IPS-18c (cell line): ENCODE results near the gene PLK5.
"Not testable (repeated sequence)": the region's sequence is repeated elsewhere in the genome, so short reads cannot be mapped to it uniquely, and the experiment has no call there.

ENCODE experiments used
- H3K4me3 ChIP-seq: 2 replicates; pipeline ENCODE4 v1.7.0; 2013; ENCODE audit warnings: low read depth, mild to moderate bottlenecking, low read length, moderate library complexity; ENCODE audit not compliant: insufficient read depth
- H3K9me3 ChIP-seq: one replicate; pipeline ENCODE4 v1.6.1; 2013; ENCODE audit warnings: mild to moderate bottlenecking, low read length, moderate library complexity; ENCODE audit not compliant: control insufficient read depth, insufficient read depth

The PLK5 gene, protein sequence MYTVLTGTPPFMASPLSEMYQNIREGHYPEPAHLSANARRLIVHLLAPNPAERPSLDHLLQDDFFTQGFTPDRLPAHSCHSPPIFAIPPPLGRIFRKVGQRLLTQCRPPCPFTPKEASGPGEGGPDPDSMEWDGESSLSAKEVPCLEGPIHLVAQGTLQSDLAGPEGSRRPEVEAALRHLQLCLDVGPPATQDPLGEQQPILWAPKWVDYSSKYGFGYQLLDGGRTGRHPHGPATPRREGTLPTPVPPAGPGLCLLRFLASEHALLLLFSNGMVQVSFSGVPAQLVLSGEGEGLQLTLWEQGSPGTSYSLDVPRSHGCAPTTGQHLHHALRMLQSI

DNA sequence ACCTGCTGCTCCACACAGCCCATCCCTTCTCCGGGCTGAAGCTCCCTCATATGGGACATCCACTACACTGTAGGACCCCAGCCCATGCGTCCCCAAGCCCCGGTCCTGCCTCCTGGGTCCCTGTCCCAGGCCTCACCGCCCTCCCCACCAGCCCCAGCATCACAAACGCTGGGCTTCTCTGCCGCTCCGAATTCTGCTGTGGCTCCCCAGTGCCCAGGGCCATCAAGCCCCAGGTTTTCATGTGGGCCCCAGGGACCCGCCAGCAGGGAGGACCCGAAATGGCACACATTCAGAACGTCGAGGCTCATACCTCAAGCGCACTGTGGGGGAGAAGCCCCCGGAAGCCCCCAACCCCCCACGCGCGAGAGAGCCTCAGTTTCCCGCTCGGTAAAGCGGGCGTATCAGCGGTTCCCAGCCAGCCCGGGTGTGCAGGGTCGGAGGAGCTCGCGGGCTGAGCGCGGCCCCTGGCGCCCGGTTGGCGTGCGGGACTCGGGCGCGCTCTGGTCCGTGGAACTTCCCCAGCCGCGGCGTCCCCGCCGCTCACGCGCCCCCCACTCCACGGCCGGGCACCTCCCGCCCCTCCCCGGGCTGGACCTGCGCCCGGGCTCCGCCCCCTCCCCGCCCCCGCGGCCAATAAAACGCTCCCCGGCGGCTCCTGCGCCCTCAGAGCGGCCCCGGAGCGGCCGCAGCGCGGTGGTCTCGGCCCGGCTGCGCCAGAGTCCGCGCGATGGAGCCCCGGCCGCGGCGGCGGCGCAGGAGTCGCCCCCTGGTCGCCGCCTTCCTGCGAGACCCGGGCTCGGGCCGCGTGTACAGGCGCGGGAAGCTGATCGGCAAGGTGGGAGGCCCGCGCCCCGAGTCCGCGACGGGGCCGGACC lies at the start of gene PLK5:
Gene PLK5, plus strand, starts transcription at position 666 of the 875 bp plus-strand sequence. CDS start 2,920 bp downstream, outside the sequence.
- Histone ChIP-seq H3K9me3 (no peaks in the 10 kb centered on the region), H3K4me3 (peak within 1 kb of the TSS; percentile 36)

DNA sequence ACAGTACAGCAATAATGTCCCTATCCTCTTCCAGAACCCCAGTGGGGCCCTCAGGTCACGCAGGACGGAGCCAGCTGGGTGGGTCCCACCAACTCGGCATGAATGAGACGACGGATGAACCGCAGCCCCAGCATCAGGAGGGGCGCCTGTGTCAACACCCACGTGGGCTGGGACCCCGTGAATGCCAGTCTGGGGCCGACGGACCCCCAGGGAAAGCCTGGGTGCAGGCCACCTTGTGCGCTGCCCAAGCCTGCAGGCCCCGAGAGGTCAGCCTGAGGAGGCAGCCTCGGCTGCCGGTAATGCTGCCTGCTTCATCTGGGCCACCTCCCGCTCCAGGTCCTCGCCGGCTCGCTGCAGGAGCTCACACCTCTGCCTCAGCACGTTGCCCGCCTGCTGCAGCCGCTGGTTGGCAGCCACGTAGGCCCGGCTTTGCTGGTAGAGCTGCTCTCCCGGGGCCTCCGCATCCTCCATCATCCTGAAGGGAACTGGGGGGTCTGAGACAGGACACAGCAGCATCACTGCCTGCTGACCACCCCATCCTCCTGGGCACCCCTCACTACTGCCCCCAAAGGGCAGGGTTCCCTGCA lies 49.0 kb upstream of the PLK5 start:
- H3K9me3 ChIP-seq = no peaks in the 10 kb centered on the region
- H3K4me3 ChIP-seq = no peak overlapping the region

DNA sequence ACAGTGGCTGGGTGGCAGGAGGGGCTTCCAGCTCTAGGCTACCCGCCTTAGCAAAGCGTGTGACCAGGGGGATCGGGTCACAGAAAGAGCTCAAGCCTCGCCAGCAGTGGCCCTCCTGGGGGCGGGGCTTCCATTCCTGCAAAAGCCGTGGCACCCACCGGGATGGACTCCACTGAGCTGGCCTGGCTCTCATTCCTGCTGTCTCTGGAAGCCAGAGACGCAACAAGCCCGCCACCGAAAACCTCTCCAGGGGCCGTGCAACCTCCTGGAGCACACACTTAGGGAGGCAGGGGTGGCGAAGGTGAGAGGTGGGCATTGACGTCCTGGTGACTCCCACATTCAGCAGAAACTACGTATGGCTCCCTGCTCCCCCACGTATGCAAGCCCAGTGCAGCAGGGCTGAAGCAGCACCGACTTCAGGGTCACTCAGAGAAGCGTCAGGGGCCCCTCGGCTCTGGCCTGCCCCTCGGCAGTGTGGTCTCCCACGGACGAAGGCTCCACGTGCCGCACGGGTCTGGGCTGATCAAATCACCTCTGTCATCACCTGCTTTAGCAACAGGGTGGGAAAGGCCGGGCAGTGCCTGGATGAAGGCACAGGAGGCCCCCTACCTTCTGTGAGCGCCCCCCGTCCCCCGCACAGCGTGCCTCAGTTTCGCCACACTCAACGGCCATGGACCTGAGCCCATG lies 48.0 kb upstream of the PLK5 start:
- no peaks in the 10 kb centered on the region for H3K9me3 ChIP-seq
- H3K4me3 ChIP-seq = no peak overlapping the region

DNA sequence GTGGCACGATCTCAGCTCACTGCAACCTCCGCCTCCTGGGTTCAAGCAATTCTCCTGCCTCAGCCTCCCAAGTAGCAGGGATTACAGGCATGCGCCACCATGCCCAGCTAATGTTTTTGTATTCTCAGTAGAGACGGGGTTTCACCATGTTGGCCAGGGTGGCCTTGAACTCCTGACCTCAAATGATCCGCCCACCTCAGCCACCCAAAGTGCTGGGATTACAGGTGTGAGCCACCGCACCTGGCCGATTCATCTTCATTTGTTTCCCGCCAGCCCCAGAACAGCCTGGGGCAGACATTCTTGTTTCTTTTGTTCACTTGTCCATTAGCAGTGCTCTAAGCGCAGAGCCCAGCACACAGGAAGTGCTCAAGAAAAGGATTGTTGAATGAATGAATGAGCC lies 46.8 kb upstream of the PLK5 start:
- not testable (repeated sequence) for H3K9me3 ChIP-seq, H3K4me3 ChIP-seq

DNA sequence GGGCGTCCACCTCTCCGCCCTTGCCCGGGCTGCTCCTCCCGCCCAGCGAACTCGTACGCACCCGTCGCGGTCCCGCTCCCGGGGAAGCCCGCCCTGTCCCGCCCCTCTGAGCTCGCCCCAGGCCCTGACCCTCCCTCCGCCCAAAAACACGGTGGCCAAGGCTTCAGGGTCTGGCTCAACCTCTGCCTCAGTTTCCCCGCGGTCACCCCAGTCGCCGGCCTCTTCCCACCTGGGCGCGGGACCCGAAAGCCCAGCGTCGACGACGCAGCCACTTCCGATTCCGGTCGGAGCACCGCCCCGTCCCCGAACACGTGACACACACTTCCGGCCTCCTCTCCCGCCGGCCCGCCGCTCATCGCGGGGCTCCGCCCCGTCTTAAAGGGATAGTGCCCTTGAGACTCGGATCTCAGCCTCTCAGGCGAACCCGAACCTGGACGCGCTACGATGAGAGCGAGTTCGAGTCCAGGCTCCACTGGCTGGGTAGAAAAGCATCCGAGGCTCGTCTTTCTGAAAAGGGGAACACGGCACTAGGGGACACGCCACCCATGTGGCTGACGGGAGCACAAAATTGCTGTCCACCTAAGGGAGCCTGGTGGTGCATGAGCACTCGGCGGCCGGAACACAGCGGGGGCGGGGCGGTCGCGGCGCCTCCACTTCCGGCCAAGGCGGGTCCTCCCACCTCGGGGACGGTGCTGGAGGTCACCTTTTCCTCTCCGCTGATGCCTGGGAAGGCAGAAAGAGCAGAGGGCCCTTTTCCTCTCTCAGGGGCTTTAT lies 44.8 kb upstream of the PLK5 start, which contains the start of gene C19orf25:
Gene C19orf25, minus strand, starts transcription at position 282 of the 774 bp plus-strand sequence. CDS start 312 bp downstream, outside the sequence.
- Histone ChIP-seq H3K9me3 (no peaks in the 10 kb centered on the region), H3K4me3 (peak within 1 kb of the TSS; percentile 85)

DNA sequence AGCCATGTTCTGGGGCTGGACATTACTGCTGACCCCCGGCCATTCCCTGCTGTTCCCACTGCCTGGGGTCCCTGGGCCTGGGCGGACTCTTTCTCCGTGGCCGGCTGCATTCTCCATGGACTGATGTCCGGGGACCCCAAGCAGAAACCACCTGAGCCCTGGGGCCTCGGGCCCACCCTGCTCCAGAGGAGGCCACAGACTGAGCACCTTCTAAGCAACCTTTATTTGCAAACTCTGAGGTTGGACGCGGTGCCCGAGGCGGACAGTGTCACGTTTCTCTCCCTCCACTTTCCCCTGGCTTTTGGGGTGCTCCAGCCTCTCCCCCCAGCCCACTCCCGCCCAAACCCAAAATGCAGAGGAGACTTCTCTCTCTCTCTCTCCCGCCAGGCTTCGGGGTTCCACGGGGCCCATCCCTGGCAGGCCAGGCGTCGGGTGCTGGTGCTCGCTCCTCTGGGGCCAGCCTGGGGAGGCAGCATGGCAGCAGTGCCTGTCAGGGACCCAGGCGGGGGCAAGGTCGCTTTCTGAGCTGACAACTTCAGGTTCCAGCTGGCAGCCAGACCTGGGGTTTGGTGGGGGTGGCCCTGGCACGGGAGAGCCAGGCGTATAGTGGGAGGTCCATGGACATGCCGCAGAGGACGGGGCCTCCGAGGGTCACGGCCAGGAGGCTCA lies 42.5 kb upstream of the PLK5 start:
- Histone ChIP-seq H3K4me3 (no peak overlapping the region), H3K9me3 (no peaks in the 10 kb centered on the region)

DNA sequence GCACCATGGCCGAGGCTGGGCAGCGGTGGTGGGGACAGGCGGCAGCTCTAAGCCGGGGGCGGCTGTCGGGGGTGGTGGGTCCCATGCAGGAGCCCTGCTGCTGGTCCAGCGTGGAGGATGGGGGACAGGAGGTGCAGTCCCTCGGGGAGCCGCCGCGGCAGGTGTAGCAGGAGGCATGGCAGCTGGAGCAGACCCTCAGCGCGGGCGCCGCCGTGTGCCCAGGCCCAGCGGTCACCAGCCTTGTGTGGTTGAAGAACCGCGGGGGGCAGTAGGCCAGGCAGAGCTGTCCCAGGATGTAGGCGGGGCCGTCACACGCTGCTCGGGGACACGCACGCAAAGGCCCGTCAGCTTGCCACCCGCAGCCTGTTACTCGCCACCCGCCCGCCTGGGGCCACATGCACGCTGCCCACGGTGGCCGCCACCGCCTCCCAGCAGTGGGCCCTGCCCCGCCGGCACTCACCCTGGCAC lies 42.0 kb upstream of the PLK5 start:
- H3K9me3 ChIP-seq = no peaks in the 10 kb centered on the region

DNA sequence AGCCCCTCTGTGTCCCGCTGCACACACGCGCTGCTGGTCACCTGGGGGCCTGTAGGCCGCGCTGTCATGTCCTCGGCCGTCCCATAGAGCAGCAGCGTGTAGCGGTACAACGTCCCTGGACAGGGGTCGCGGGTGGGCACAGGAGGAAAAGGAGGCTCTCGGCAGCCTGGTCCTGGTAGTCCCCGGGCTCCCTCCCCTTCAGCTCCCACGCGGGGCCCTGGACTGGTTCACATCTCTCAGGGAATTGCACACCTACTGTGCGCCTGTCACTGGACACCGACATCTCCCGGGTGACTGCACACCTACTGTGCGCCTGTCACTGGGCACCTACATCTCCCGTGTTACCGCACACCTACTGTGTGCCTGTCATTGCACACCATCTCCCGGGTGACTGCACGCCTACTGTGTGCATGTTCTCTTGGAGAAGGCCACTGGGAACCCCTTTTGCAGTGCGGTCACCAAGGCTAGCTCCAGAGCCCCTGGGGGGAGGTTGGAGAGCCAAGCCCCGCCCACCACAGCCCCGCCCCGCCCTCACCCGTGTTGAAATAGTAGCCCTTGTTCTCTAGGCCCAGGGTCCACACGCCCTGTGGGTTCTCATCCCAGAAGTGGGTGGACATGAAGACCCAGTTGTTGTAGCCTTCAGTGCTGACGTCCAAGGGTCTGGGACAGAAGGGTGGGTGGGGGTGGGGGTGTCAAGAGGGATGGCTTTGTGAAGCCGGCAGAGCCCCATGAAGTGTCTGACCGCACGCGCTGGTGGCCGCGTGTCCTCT lies 41.3 kb upstream of the PLK5 start:
- H3K4me3 ChIP-seq = no peak overlapping the region

More for the DNA sequence above, 42.0 kb upstream of the PLK5 start:
- H3K4me3 ChIP-seq = no peak overlapping the region

DNA sequence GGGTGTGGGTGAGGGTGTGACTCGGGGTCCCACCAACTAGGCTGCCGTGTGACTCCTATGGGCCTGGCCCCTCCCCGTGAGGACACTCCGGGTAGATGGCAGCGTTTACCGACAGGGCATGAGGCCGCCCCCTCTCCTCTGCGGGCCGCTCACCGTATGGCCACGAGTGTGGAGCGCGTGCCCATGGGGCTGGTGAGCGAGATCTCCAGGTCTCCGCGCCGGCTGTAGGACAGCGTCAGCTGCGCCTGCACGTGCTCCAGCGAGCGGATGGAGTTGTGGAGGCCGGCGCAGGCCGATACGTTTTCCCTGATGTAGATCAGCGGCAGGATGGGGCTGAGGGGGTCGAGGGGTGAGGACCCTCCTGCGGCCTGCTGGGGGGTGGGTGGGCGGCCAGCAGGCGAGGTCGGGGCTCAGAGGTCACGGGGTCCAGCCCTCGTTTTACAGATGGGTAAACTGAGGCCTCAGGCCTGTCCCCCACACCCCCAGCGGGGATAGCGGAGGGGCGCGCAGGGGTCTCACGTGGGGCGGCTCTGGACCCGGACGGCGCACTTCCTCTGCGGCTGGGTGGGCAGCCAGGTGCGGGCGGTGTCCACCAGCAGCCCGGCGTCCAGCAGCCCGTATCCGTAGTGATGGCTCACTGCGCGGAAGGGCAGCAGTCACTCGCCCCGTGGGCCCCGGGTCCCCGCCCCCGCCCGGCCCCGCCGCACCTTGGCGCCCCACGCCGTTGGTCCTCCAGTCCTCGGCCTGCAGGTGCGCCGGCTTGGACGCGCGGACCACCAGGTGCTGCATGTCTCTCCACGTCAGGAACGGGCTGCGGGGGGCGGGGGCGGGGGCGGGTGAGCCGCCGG lies 40.5 kb upstream of the PLK5 start:
- no peaks in the 10 kb centered on the region for H3K9me3 ChIP-seq
- H3K4me3 ChIP-seq = no peak overlapping the region

More for the DNA sequence above, 41.3 kb upstream of the PLK5 start:
- no peaks in the 10 kb centered on the region for H3K9me3 ChIP-seq

DNA sequence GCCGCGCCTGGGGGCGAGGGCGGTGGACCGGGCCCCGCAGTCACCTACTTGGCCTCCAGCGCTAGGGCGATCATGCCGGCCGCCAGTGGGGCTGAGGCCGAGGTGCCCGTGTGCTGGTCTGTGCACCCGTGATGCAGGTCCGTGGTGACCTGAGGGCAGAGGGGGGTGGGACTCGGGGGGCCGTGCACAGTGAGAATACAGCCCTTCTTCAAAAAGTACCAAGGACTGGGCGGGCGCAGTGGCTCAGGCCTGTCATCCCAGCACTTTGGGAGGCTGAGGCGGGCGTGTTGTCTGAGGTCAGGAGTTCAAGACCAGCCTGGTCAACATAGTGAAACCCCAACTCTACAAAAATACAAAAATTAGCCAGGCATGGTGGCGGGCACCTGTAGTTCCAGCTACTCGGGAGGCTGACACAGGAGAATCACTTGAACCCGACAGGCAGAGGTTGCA lies 39.9 kb upstream of the PLK5 start:
- Histone ChIP-seq H3K4me3 (no peak overlapping the region), H3K9me3 (no peaks in the 10 kb centered on the region)

DNA sequence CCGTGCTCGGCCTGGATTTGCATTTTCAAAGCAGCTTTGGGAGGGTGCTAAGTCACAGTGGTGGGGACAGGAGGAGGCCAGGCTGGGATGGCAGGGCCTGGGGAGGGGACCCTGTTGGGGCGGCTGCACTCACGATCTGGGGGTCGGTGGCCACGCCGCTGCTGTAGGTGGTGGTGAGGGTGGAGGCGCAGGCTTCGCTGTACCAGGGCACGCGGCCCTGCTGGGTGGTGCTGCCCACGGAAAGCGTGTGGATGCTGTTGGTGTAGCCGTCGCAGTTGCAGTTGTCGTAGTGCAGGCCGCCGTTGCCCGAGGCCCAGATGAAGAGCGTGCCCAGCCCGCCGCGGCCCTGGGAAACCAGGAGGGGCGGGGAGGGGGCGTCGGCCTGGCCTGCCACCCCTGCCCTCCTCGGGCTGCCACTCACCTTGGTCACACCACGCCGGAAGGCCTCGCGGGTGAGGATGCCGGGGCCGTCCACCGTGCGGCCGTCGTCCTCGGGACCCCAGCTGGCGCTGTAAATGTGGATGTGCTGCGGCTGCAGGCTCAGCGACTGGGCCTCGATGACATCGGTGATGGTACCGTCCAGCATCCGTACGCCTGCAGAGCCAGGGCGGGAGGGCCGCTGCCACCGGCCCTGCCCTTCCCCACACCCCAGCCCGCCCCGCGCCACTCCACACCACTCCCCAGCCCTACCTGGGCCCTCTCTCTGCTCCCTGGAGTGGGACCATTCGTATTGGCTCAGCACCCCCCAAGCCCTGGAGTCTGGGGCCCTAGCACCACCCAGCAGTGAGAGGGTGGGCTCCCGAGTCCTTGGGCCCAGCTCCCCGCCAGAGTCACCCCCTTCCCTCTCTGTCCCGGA lies 36.9 kb upstream of the PLK5 start:
- H3K9me3 ChIP-seq = no peaks in the 10 kb centered on the region
- no peak overlapping the region for H3K4me3 ChIP-seq

DNA sequence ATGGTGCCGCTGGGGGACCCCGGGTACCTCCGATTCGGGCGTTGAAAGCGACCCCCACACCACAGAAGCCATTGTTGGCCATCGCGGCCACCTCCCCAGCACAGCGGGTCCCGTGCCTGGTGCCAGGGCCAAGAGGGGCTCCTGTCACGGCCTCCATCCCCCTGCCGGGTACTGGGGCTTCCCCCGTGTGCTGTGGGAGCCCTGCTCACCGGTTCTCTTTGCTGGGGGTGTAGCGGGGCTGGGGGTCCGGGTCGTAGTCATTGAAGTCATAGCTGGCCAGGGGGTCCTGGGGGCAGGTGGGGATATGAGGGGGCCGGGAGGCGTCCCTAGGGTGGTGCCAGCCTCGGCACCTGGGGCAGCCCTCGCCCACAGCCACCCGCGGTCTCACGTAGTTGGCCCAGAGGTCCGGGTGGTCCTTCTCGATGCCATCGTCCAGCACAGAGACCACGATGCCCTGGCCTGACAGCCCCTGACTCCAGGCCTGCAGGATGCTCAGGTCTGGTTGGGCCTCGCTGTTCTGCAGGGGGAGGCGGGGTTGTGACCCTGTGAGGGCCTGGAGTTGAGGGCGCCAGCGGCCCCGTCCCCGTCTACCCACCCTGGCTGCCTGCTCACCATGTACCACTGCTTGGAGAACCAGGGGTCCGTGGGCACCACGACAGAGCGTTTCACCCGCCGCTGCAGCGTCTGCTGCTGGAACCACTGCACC lies 36.1 kb upstream of the PLK5 start:
- Histone ChIP-seq H3K9me3 (no peaks in the 10 kb centered on the region), H3K4me3 (no peak overlapping the region)

DNA sequence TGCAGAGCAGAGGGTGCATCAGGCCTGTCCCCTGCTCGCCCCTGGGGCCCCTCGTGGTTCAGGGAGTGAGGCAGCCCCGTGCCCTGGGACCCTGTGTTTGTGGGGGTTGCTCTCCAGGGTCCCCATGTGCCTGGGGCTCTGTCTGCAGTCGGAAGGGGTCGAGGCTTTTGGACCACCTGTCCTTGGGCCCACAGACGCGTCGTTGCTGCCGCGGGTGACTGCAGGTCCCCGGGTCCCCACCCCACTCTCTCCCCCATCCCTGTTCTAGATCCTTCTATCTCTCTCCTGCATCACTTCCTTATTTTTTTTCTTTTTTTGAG lies 35.6 kb upstream of the PLK5 start:
- Histone ChIP-seq H3K9me3 (no peaks in the 10 kb centered on the region), H3K4me3 (no peak overlapping the region)
